SKM-1 (cell line): ENCODE measurements around the gene EDIL3.
"Not testable (repeated sequence)": the region's sequence is repeated elsewhere in the genome, so short reads cannot be mapped to it uniquely, and the experiment has no call there.

ENCODE experiments used
- DNase-seq: peaks from one replicate; lab custom pipeline; 2025; ENCODE audit not compliant: unreplicated experiment; lab: John Stamatoyannopoulos, UW

The EDIL3 gene

GRCh38 chr5:84080908-84081307 lies 303.8 kb downstream of the EDIL3 start:
- no peak for DNase-seq

GRCh38 chr5:84072339-84072738 lies 312.3 kb downstream of the EDIL3 start:
- no peak for DNase-seq

GRCh38 chr5:84069608-84070179 lies 315.0 kb downstream of the EDIL3 start:
- no peak for DNase-seq

GRCh38 chr5:84063041-84063440 lies 321.6 kb downstream of the EDIL3 start:
- DNase-seq: no peak

DNA sequence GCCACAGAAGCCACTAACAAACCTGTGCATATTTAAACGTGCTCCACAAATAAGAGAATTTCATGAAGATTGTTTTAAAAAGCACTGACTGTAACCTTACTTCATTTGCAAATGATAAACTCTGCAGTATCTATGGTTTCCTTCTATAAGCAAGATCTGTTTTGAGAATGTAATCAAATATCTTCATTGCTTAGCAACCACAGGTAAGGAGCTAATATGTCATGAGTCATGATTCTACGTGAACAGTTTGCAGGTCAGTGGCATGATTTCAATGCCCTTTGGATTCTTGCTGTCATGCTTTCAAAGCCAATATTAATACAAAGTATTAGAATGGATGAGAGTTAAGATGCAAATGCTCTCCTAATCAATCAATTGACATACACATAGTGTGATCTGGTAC lies 325.0 kb downstream of the EDIL3 start:
- no peak for DNase-seq

GRCh38 chr5:84058561-84058960 lies 326.1 kb downstream of the EDIL3 start:
- DNase-seq: no peak

- no peak for DNase-seq
Observed at GRCh38 chr5:84057211-84057610, 327.5 kb downstream of the EDIL3 start.

DNA sequence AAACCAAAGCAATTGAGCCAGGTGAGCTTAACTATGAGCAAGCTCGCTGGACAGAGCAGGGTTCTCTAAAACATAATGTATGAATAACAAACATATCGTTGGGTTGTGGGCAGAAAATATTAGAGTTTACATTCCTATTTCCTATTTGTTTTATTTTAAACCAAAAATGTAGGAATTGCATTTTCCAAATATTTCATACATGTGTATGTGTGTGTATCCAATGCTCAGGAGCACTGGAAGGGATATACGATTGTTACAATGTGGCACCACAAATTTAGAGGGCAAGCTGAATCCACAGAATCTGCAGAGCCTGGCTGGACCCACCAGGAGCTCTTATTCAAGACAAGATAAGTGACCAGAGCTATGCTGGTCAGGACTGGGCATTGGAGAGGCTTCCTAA lies 338.7 kb downstream of the EDIL3 start:
- no peak for DNase-seq

- DNase-seq: no peak
Observed at GRCh38 chr5:84036842-84037241, 347.8 kb downstream of the EDIL3 start.

GRCh38 chr5:84032324-84032723 lies 352.4 kb downstream of the EDIL3 start:
- no peak for DNase-seq

DNA sequence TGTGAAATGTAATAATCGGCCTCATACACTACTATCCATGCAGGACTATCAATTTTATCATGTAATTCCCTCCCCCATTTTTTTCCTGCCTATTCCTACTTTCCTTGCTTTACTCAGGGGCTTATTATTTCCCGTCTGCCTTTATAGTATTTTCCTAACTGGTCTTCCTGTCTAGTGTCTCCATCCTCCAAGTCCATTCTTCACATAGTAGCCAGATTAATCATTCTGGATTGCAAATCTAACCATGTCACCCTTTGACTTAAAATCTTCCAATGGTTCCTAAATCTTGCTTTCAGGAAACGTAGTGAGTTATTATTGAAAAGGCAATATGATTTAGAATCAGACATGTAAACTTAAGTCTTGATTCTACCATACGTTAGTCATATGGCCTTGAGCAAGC lies 356.6 kb downstream of the EDIL3 start:
- DNase-seq: no peak

GRCh38 chr5:84018521-84018920 lies 366.2 kb downstream of the EDIL3 start:
- DNase-seq: not testable (repeated sequence)

DNA sequence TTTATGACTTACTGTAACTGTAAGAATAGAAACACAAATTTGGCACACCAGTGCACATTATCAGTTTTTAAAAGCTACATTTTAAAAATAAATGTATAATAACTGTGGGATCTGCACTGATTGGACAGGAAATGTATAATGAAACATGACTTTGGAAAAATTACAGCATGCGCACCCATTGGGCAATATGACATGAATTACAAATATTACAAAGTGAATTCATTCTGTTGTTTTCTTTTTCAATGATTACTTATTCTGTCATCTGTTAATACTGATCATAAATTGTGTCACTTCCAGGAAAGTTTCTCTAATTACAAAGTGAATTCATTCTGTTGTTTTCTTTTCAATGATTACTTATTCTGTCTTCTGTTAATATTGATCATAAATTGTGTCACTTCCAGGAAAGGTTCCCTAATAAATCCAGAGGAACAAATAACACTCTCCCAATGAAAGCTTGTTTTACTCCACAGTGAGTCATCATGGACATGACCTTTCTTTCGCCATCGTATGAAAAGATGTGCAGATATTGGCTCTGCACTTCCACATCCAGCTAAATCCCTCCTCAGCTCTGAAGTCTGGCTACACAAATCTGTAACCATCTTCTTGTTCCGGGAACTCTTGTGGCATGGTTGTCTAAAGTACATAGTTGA lies 367.0 kb downstream of the EDIL3 start:
- no peak for DNase-seq

- DNase-seq: no peak
Observed at GRCh38 chr5:84016085-84016484, 368.6 kb downstream of the EDIL3 start.

GRCh38 chr5:84014966-84015365 lies 369.7 kb downstream of the EDIL3 start:
- no peak for DNase-seq

- DNase-seq: no peak
Observed at GRCh38 chr5:83993803-83994202, 390.9 kb downstream of the EDIL3 start.

DNA sequence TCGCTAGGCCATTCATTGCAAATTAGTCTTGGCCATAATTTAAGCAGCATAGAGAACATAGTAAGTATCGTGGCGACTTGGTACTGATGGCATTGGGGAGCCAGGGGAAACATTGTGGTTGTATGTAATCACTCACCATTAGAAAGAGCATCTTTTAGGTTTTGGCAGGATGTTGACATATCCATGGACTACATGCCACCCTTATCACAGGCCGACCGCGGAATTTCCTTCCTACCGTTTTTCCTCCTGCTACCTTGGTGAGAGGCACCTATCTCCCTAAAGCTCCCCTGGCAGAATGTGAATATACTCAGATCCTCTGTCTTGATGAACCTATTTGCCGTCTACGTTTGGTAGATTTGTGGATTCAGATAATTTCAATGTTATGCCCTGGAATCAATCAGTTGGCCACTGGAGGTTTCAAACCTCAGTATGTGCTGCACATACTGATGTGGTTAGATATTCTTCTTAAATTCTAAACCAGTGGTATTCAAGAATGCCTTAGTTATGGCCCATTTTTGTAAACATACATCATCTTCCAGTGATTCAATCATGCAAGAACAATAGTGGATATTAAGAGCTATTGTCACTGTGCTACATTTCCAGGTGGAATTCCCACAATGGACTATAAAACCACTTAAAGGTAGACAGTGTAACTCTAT lies 393.0 kb downstream of the EDIL3 start:
- DNase-seq: no peak

DNA sequence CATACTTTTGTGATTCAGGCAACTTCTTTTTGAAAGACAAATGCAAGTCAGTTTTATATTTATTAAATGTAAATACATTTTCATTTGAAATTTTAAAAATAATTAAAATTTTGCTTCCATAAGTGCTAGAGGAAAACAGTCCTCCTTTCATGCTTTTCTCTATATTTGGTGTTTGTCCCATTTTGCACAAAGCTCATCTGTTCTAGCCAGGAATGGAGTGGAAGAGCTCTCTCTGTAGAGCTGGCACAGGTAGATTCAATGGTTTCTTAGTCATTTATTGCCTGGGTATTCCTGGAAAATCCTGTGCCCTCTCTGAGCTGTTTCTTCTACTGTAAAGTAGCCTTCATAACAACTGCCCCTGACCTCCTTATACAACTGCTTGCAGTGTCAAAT lies 396.4 kb downstream of the EDIL3 start:
- no peak for DNase-seq

DNA sequence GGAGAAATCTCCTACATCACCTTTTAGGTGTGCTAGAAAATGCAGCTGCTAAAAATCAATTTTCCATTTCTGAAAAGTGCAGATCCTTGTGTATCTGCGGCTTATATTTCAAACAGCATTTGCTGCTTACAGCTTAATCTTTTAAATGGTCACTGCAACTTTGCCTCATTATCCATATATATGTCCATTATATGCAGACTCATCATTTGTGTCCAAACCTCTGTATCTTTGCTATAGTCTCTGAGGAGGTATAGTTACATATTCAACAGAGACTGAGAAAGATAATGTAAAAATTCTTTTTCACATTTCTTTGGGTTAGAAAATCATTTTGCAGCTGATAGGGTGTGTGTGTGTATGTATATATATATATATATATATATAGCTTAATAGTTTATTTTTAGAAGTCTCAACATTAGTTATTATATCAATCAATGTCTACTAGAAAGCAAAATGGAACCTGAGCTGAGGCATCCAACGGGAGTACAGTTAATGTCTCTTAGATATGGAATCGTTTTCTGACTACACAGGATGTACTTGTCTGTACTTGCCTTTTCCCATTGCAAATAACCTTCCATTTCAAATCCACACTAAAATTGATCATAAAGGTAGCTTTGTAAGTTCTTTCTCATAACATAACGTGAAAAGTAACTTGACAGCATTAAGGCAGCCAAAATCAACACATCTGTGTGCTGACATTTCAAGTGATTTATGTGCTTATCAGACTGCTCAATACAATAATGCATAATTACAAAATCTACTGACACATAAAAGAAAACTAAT lies 397.0 kb downstream of the EDIL3 start:
- no peak for DNase-seq

- DNase-seq: no peak
Observed at GRCh38 chr5:83983852-83984251, 400.8 kb downstream of the EDIL3 start.

GRCh38 chr5:83973925-83974815 lies 410.5 kb downstream of the EDIL3 start:
- DNase-seq: no peak
